ENCODE data around the gene PLAAT2. TPM values are rescaled to one million over a fixed set of nuclear protein-coding genes. Genes with fewer than 3 reads are reported as not detected.

PLAAT2 gene
- total and polyA plus RNA-seq, 2 of the 13 experiments (the other 11 are each of a cell fraction or from before 2014, with no cell fraction given), result 0.22 TPM; not detected in 1

DNA sequence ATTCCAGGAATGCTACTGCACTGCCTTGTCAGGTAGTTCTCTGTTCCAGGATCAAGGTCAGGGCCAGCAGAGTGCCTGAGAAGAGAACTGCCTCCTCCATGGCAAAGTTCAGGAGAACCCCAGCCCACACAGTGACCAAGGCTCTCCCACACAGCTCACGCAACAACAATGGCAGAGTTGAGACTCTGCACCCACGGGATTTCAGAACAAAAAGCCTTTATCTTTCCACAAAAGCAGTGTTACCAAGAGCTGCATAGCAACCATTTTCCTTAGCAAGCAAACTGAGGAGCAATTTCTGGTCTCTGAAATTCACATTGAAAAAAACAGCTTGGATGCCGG, 40.0 kb upstream of the PLAAT2 start:
- Histone ChIP-seq H3K4me3 (replicated peaks in 1 of 3; ENCODE audit: insufficient read depth in 1 of 3, low read depth in 2 of 3, low read length in 3 of 3) (no peak overlapping the region; a peak in 1 of 6 replicates), H3K9me3 (ENCODE audit: low read length) (no peaks in the 10 kb centered on the region), H3K4me1 (ENCODE audit: insufficient read depth, low read length) (peaks cover 24% of the 10 kb centered on the region), H3K4me2 (ENCODE audit: low read depth, low read length) (peak overlapping the region; percentile 62), H3K27me3 (ENCODE audit: control insufficient read depth in 1 of 2, insufficient read depth in 2 of 2, low read length in 2 of 2) (no peaks in the 10 kb centered on the region), H3K36me3 (replicated peaks in 1 of 2; ENCODE audit: control insufficient read depth in 1 of 2, insufficient read depth in 2 of 2, low read length in 2 of 2) (no peaks in the 10 kb centered on the region), H3K9ac (ENCODE audit: insufficient read depth, low read depth, low read length) (peak overlapping the region; percentile 39; the same call in 1 of the 2 replicates), H3K79me2 (ENCODE audit: insufficient read depth, low read length) (no peaks in the 10 kb centered on the region), H4K20me1 (ENCODE audit: insufficient read depth, low read length) (no peaks in the 10 kb centered on the region), H3K27ac (ENCODE audit: extremely low read length, insufficient read depth, low read length) (peak overlapping the region; percentile 73), H2AFZ (ENCODE audit: low read length) (no peak overlapping the region)
- ATAC-seq (peak; percentile 96), DNase-seq (ENCODE audit: low spot score) (peak; percentile 86), FAIRE-seq (peak; percentile 93)
- WGBS (ENCODE audit: low lambda C conversion rate), result 4% methylated on average over 3 of the region's 3 CpGs
- no TSS peak for BruUV-seq (replicated peaks)
- CTCF ChIA-PET (ENCODE audit: low intra/inter-chr PET ratio, low total read pairs), result no interaction called here
- intact Hi-C loops (cut with micrococcal nuclease; ENCODE audit: unreplicated experiment) (no loop called here), in situ Hi-C loops (cut with HindIII; ENCODE audit: extremely low pct_ligation_motif_present, low pct_unique_long_range_greater_than_20kb) (no loop called here)
- POLR2A ChIA-PET, result interaction anchor here (1.0 to 2.3 kb wide), 2 partner anchors 28 to 112 kb away, joined by 4 to 8 read pairs; no protein-coding TSS in a partner anchor
- TF ChIP-seq, protein P1, sequence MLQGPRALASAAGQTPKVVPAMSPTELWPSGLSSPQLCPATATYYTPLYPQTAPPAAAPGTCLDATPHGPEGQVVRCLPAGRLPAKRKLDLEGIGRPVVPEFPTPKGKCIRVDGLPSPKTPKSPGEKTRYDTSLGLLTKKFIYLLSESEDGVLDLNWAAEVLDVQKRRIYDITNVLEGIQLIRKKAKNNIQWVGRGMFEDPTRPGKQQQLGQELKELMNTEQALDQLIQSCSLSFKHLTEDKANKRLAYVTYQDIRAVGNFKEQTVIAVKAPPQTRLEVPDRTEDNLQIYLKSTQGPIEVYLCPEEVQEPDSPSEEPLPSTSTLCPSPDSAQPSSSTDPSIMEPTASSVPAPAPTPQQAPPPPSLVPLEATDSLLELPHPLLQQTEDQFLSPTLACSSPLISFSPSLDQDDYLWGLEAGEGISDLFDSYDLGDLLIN (CRISPR knock-in tag; IDR thresholded peaks at IDR 0.05; ENCODE audit: borderline replicate concordance), result no peak
- TF ChIP-seq ZNF329 (CRISPR knock-in tag; IDR thresholded peaks at IDR 0.05; ENCODE audit: low read depth) (no peak), RXRA (CRISPR knock-in tag; IDR thresholded peaks at IDR 0.05) (peak; percentile 88), ATM (IDR thresholded peaks at IDR 0.05; ENCODE audit: borderline replicate concordance) (no peak), SMARCC2 (IDR thresholded peaks at IDR 0.05) (no peak), ARNT2 (CRISPR knock-in tag; IDR thresholded peaks at IDR 0.05; ENCODE audit: low read depth) (no peak), HNRNPH1 (optimal IDR thresholded peaks at IDR 0.05; ENCODE audit: low read depth, low read length) (no peak), SOX5 (CRISPR knock-in tag; IDR thresholded peaks at IDR 0.05; ENCODE audit: borderline replicate concordance) (peak; percentile 99), TBL1XR1 (IDR thresholded peaks at IDR 0.05; ENCODE audit: borderline replicate concordance, low read length, partially characterized antibody) (peak; percentile 70), ZNF17 (CRISPR knock-in tag; IDR thresholded peaks at IDR 0.05) (no peak), TEAD2 (CRISPR knock-in tag; IDR thresholded peaks at IDR 0.05) (no peak), ZNF781 (CRISPR knock-in tag; IDR thresholded peaks at IDR 0.05; ENCODE audit: borderline replicate concordance, not compliant biosample characterization) (no peak), KDM2A (CRISPR knock-in tag; IDR thresholded peaks at IDR 0.05; ENCODE audit: borderline replicate concordance, low read depth) (no peak), ZNF234 (CRISPR knock-in tag; conservative IDR thresholded peaks at IDR 0.05) (no peak), ZNF619 (CRISPR knock-in tag; IDR thresholded peaks at IDR 0.05) (no peak), ZNF614 (CRISPR knock-in tag; IDR thresholded peaks at IDR 0.05; ENCODE audit: borderline replicate concordance) (peak; percentile 62; the same call in 1 of the 2 replicates), HNF4G (IDR thresholded peaks at IDR 0.05; ENCODE audit: borderline replicate concordance, low read depth, low read length) (peak; percentile 62; the same call in 1 of the 2 replicates), HNF4G (CRISPR knock-in tag; IDR thresholded peaks at IDR 0.05; ENCODE audit: borderline replicate concordance, low read depth) (peak; percentile 68; the same call in 1 of the 2 replicates)
- TF ChIP-seq, protein P2, sequence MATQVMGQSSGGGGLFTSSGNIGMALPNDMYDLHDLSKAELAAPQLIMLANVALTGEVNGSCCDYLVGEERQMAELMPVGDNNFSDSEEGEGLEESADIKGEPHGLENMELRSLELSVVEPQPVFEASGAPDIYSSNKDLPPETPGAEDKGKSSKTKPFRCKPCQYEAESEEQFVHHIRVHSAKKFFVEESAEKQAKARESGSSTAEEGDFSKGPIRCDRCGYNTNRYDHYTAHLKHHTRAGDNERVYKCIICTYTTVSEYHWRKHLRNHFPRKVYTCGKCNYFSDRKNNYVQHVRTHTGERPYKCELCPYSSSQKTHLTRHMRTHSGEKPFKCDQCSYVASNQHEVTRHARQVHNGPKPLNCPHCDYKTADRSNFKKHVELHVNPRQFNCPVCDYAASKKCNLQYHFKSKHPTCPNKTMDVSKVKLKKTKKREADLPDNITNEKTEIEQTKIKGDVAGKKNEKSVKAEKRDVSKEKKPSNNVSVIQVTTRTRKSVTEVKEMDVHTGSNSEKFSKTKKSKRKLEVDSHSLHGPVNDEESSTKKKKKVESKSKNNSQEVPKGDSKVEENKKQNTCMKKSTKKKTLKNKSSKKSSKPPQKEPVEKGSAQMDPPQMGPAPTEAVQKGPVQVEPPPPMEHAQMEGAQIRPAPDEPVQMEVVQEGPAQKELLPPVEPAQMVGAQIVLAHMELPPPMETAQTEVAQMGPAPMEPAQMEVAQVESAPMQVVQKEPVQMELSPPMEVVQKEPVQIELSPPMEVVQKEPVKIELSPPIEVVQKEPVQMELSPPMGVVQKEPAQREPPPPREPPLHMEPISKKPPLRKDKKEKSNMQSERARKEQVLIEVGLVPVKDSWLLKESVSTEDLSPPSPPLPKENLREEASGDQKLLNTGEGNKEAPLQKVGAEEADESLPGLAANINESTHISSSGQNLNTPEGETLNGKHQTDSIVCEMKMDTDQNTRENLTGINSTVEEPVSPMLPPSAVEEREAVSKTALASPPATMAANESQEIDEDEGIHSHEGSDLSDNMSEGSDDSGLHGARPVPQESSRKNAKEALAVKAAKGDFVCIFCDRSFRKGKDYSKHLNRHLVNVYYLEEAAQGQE (IDR thresholded peaks at IDR 0.05; ENCODE audit: borderline replicate concordance in 1 of 2, low read depth in 1 of 2, low read length in 2 of 2), result no peak
- TF ChIP-seq, protein P3, sequence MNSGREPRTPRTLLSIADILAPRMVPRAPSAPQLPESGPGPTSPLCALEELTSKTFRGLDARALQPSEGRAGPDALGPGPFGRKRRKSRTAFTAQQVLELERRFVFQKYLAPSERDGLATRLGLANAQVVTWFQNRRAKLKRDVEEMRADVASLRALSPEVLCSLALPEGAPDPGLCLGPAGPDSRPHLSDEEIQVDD (CRISPR knock-in tag; IDR thresholded peaks at IDR 0.05; ENCODE audit: borderline replicate concordance), result no peak
- TF ChIP-seq, protein P4, sequence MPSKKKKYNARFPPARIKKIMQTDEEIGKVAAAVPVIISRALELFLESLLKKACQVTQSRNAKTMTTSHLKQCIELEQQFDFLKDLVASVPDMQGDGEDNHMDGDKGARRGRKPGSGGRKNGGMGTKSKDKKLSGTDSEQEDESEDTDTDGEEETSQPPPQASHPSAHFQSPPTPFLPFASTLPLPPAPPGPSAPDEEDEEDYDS (CRISPR knock-in tag; IDR thresholded peaks at IDR 0.05), result peak; percentile 51; the same call in 1 of the 2 replicates
